HG03575 (cell line): ENCODE results near the gene SLC24A3.

Experiments used
- ATAC-seq: cut with Tn5 transposase; IDR thresholded peaks from one replicate; pipeline ENCODE4 v1.9.1; 2021; ENCODE audit not compliant: unreplicated experiment, insufficient number of reproducible peaks, low FRiP score; ENCODE audit errors: extremely low read depth

SLC24A3 gene

GRCh38 chr20:19429538-19429937 lies 217.1 kb downstream of the SLC24A3 start:
- no peak for ATAC-seq

- no peak for ATAC-seq
Observed at GRCh38 chr20:19430641-19431315, 218.3 kb downstream of the SLC24A3 start.

- no peak for ATAC-seq
Observed at GRCh38 chr20:19431316-19431700, 218.9 kb downstream of the SLC24A3 start.

GRCh38 chr20:19431906-19432305 lies 219.5 kb downstream of the SLC24A3 start:
- no peak for ATAC-seq

GRCh38 chr20:19433371-19434350 lies 221.2 kb downstream of the SLC24A3 start:
- ATAC-seq = no peak

- no peak for ATAC-seq
Observed at GRCh38 chr20:19435316-19435715, 222.9 kb downstream of the SLC24A3 start.

- no peak for ATAC-seq
Observed at GRCh38 chr20:19435821-19436220, 223.4 kb downstream of the SLC24A3 start.

GRCh38 chr20:19438488-19438887 lies 226.0 kb downstream of the SLC24A3 start:
- no peak for ATAC-seq

- ATAC-seq = no peak
Observed at GRCh38 chr20:19440660-19441527, 228.5 kb downstream of the SLC24A3 start.

GRCh38 chr20:19446246-19446645 lies 233.8 kb downstream of the SLC24A3 start:
- no peak for ATAC-seq

GRCh38 chr20:19448632-19449031 lies 236.2 kb downstream of the SLC24A3 start:
- no peak for ATAC-seq

- no peak for ATAC-seq
Observed at GRCh38 chr20:19449051-19449450, 236.6 kb downstream of the SLC24A3 start.

GRCh38 chr20:19451231-19451922 lies 238.9 kb downstream of the SLC24A3 start:
- ATAC-seq = no peak

GRCh38 chr20:19451923-19452295 lies 239.5 kb downstream of the SLC24A3 start:
- no peak for ATAC-seq

GRCh38 chr20:19453410-19453809 lies 241.0 kb downstream of the SLC24A3 start:
- no peak for ATAC-seq

GRCh38 chr20:19453862-19454261 lies 241.4 kb downstream of the SLC24A3 start:
- ATAC-seq = no peak

- no peak for ATAC-seq
Observed at GRCh38 chr20:19456595-19457395, 244.4 kb downstream of the SLC24A3 start.

- no peak for ATAC-seq
Observed at GRCh38 chr20:19457611-19458010, 245.2 kb downstream of the SLC24A3 start.
